H1 (cell line): ENCODE measurements around the gene ULK2.

Experiments used
- CBX5 ChIP-seq: fragments of 300-800, 300-1000 bp; sonication (generic); IDR thresholded peaks from 2 replicates; pipeline ENCODE4 v1.7.1; 2016; ENCODE audit warnings: antibody characterized with exemption, low read length, low read depth
- JUN ChIP-seq: IDR thresholded peaks from 2 replicates; pipeline ENCODE4 v1.6.1; 2011; ENCODE audit warnings: low read depth, mild to moderate bottlenecking, improper control_type of control experiment, low read length
- SP1 ChIP-seq: IDR thresholded peaks from 2 replicates; pipeline ENCODE4 v1.6.1; 2011; ENCODE audit warnings: low read depth, low read length
- TAF1 ChIP-seq: IDR thresholded peaks from 2 replicates; pipeline ENCODE4 v1.6.1; 2011; ENCODE audit warnings: mild to moderate bottlenecking, low read depth, low read length
- YY1 ChIP-seq: IDR thresholded peaks from 2 replicates; pipeline ENCODE4 v1.6.1; 2011; ENCODE audit warnings: low read depth, mild to moderate bottlenecking, low read length
- TF ChIP-seq, protein P1 (sequence below), 3 experiments: IDR thresholded peaks; 1 replicate in 2 of 3; 2 replicates in 1 of 3; pipeline versions ENCODE4 v1.5.1 to v1.6.1; 2011; ENCODE audit warnings: low read length in 3 of 3, mild to moderate bottlenecking in 3 of 3, inconsistent platforms in 2 of 3, low read depth in 1 of 3, moderate library complexity in 1 of 3; ENCODE audit not compliant: insufficient read depth in 1 of 3; ENCODE audit errors: control extremely low read depth in 1 of 3

GRCh38 chr17:19900809-19901208 lies 33.1 kb upstream of the ULK2 start:
- TF ChIP-seq, protein P1, sequence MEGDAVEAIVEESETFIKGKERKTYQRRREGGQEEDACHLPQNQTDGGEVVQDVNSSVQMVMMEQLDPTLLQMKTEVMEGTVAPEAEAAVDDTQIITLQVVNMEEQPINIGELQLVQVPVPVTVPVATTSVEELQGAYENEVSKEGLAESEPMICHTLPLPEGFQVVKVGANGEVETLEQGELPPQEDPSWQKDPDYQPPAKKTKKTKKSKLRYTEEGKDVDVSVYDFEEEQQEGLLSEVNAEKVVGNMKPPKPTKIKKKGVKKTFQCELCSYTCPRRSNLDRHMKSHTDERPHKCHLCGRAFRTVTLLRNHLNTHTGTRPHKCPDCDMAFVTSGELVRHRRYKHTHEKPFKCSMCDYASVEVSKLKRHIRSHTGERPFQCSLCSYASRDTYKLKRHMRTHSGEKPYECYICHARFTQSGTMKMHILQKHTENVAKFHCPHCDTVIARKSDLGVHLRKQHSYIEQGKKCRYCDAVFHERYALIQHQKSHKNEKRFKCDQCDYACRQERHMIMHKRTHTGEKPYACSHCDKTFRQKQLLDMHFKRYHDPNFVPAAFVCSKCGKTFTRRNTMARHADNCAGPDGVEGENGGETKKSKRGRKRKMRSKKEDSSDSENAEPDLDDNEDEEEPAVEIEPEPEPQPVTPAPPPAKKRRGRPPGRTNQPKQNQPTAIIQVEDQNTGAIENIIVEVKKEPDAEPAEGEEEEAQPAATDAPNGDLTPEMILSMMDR (IDR thresholded peaks at IDR 0.05; ENCODE audit: control extremely low read depth in 1 of 3, insufficient read depth in 1 of 3, low read depth in 1 of 3, low read length in 3 of 3): no peak
- TF ChIP-seq JUN (no peak), TAF1 (no peak), SP1 (no peak), YY1 (no peak), CBX5 (no peak)
